Activated CD4-positive, alpha-beta T cell treated with anti-CD3 and anti-CD28 coated beads for 36 hours (primary cell): ENCODE results near the gene SCGN. TPM values are rescaled to one million over a fixed set of nuclear protein-coding genes. Genes with fewer than 3 reads are reported as not detected.

Source experiments
- ATAC-seq: fragments of 200-7000 bp; cut with Tn5 transposase; one replicate; pipeline ENCODE4 v1.10.0; 2021; ENCODE audit warnings: mild to moderate bottlenecking, moderate library complexity
- CTCF ChIA-PET: fragments of 350-600 bp; sonication (Branson Sonifier 250); formaldehyde crosslinking; loops from one replicate; lab custom pipeline; 2021; ENCODE audit warnings: antibody characterized with exemption; lab: Charles Lee
- POLR2A ChIA-PET: fragments of 350-600 bp; sonication (Branson Sonifier 250); formaldehyde crosslinking; loops from one replicate; lab custom pipeline; 2021; ENCODE audit warnings: antibody characterized with exemption, inconsistent platforms; lab: Charles Lee
- DNase-seq: peaks from one replicate; pipeline ENCODE4 v3.0.0-alpha.2; 2020
- H3K27ac Mint-ChIP-seq: one replicate; pipeline ENCODE4 v1.8.0; 2021; ENCODE audit warnings: mixed read lengths
- H3K27me3 Mint-ChIP-seq: one replicate; pipeline ENCODE4 v1.8.0; 2021; ENCODE audit warnings: mixed read lengths
- H3K36me3 Mint-ChIP-seq: one replicate; pipeline ENCODE4 v1.8.0; 2021; ENCODE audit warnings: low read depth, mixed read lengths
- H3K4me1 Mint-ChIP-seq: one replicate; pipeline ENCODE4 v1.8.0; 2021; ENCODE audit warnings: mixed read lengths
- H3K4me3 Mint-ChIP-seq: one replicate; pipeline ENCODE4 v1.8.0; 2021; ENCODE audit warnings: mild to moderate bottlenecking, moderate library complexity, mixed read lengths
- H3K9me3 Mint-ChIP-seq: one replicate; pipeline ENCODE4 v1.8.0; 2021; ENCODE audit warnings: low read depth, mixed read lengths
- intact Hi-C, 2 experiments: fragments of 100-400 bp; cut with DNase I in 1 of 2; cut with micrococcal nuclease in 1 of 2; formaldehyde crosslinking; loops; one replicate each; pipeline versions ENCODE4 v1.14.2 to v1.15.1; 2022 to 2024; cut with DNase I, micrococcal nuclease
- total RNA-seq, 2 experiments: library from RNA; stranded (reverse); gene quantifications; one replicate each; pipeline ENCODE4 v1.2.3, GENCODE V29; 2021

Gene SCGN
- total RNA-seq, 2 experiments from 2014 or later, result not detected

GRCh38 chr6:25640891-25641290 lies 11.1 kb upstream of the SCGN start:
- Mint-ChIP-seq H3K27me3 (peaks cover 38% of the 10 kb centered on the region), H3K27ac (no peak overlapping the region), H3K4me3 (no peak overlapping the region), H3K36me3 (no peaks in the 10 kb centered on the region), H3K4me1 (no peaks in the 10 kb centered on the region), H3K9me3 (no peaks in the 10 kb centered on the region)
- intact Hi-C loops, result no loop called here
- no peak for DNase-seq
- POLR2A ChIA-PET, result no interaction called here
- no peak for ATAC-seq
- CTCF ChIA-PET, result interaction anchor here (0.8 kb wide), 1 partner anchor 81 kb away, joined by 3 read pairs; no protein-coding TSS in a partner anchor

DNA sequence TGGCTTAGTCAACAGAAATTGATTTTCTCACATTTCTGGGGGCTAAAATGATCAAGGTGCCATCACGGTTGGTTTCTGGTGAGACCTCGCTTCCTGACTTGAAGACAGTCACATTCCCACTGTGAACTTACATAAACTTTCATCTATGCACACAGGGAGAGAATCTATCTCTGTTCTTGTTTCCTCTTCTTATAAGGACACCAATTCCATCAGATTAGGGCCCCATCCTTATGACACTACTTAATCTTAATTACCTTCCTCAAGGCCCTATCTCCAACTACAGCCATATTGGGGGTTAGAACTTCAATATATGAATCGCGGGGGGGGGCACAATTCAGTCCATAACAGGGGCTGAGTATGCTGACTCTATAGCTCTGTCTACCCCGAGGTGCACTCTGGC lies 10.6 kb upstream of the SCGN start:
- ATAC-seq (no peak), DNase-seq (no peak)
- POLR2A ChIA-PET, result no interaction called here
- H3K4me1 Mint-ChIP-seq, result no peaks in the 10 kb centered on the region
- peaks cover 39% of the 10 kb centered on the region for H3K27me3 Mint-ChIP-seq
- no peaks in the 10 kb centered on the region for H3K9me3 Mint-ChIP-seq
- H3K4me3 Mint-ChIP-seq, result no peak overlapping the region
- intact Hi-C loops, result no loop called here
- CTCF ChIA-PET, result interaction anchor here (1.0 kb wide), 1 partner anchor 11 kb away, joined by 6 read pairs; no protein-coding TSS in a partner anchor
- H3K27ac Mint-ChIP-seq, result no peak overlapping the region
- H3K36me3 Mint-ChIP-seq, result no peaks in the 10 kb centered on the region

- ChIA-PET CTCF (interaction anchor here (1.0 kb wide), 1 partner anchor 11 kb away, joined by 6 read pairs; no protein-coding TSS in a partner anchor), POLR2A (no interaction called here)
- intact Hi-C loops, result no loop called here
- ATAC-seq, result no peak
- no peaks in the 10 kb centered on the region for H3K4me1 Mint-ChIP-seq
- DNase-seq, result no peak
- peaks cover 39% of the 10 kb centered on the region for H3K27me3 Mint-ChIP-seq
- H3K36me3 Mint-ChIP-seq, result no peaks in the 10 kb centered on the region
- no peaks in the 10 kb centered on the region for H3K9me3 Mint-ChIP-seq
- no peak overlapping the region for H3K4me3 Mint-ChIP-seq
- H3K27ac Mint-ChIP-seq, result no peak overlapping the region
These were observed 9.9 kb upstream of the SCGN start for GRCh38 chr6:25641940-25642666.

GRCh38 chr6:25642667-25643328 lies 9.2 kb upstream of the SCGN start:
- Mint-ChIP-seq H3K36me3 (no peaks in the 10 kb centered on the region), H3K4me1 (no peaks in the 10 kb centered on the region), H3K27ac (no peak overlapping the region), H3K9me3 (no peaks in the 10 kb centered on the region), H3K27me3 (peaks cover 36% of the 10 kb centered on the region), H3K4me3 (no peak overlapping the region)
- ChIA-PET CTCF (no interaction called here), POLR2A (no interaction called here)
- ATAC-seq, result no peak
- intact Hi-C loops, result no loop called here
- DNase-seq, result no peak

DNA sequence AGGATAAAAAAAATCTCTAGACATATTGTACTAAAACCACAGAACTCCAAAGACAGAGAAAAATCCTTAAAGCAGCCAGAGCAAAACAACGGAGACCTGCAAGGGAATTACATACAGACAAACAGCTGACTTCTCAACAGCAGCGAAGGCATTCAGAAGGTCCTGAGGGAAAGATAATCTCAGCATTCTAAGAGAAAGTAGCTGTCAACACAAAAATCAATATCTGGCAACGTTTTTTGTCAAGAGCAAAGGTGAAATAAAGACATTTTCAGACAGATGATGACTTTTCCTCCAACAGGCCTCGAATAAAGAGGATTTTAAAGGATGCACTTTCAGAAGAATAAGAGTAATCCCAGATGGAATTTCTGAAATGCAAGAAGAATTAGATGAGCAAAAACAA lies 6.1 kb upstream of the SCGN start:
- ATAC-seq, result no peak
- DNase-seq, result no peak
- H3K4me3 Mint-ChIP-seq, result no peak overlapping the region
- ChIA-PET CTCF (no interaction called here), POLR2A (no interaction called here)
- H3K27ac Mint-ChIP-seq, result no peak overlapping the region
- peaks cover 51% of the 10 kb centered on the region for H3K27me3 Mint-ChIP-seq
- H3K9me3 Mint-ChIP-seq, result no peaks in the 10 kb centered on the region
- H3K36me3 Mint-ChIP-seq, result no peaks in the 10 kb centered on the region
- intact Hi-C loops, result no loop called here
- no peaks in the 10 kb centered on the region for H3K4me1 Mint-ChIP-seq

DNA sequence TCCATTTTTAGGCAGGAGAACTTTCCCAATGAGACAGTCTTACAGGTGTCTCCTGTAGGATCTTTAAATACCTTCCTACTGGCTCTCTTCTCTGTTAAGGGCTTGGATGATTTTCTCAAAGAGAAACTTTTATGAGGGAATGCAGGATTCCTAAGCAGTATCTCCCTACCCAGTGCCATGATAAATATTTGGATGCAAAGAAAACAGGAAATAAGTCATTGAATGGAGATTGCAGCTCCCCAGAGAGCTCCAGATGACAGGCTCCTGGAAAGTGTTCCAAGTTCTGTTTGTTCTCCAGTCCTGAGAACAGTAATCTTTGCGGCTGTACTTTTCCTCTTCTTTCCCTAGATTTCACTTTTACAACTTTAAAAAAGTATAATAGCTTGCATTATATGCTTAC lies 2.4 kb upstream of the SCGN start:
- Mint-ChIP-seq H3K9me3 (no peaks in the 10 kb centered on the region), H3K36me3 (no peaks in the 10 kb centered on the region), H3K4me1 (peaks cover 3% of the 10 kb centered on the region), H3K4me3 (no peak overlapping the region), H3K27ac (no peak overlapping the region), H3K27me3 (peaks cover 52% of the 10 kb centered on the region)
- intact Hi-C loops, result no loop called here
- POLR2A ChIA-PET, result no interaction called here
- CTCF ChIA-PET, result interaction anchor here (1.0 kb wide), 1 partner anchor 10 kb away, joined by 3 read pairs; no protein-coding TSS in a partner anchor
- ATAC-seq (no peak), DNase-seq (no peak)

GRCh38 chr6:25655723-25656122 lies 3.7 kb downstream of the SCGN start:
- no peak for DNase-seq
- Mint-ChIP-seq H3K36me3 (no peaks in the 10 kb centered on the region), H3K27ac (no peak overlapping the region), H3K9me3 (no peaks in the 10 kb centered on the region), H3K4me3 (no peak overlapping the region), H3K27me3 (peaks cover 43% of the 10 kb centered on the region), H3K4me1 (peaks cover 6% of the 10 kb centered on the region)
- POLR2A ChIA-PET, result no interaction called here
- intact Hi-C loops, result no loop called here
- CTCF ChIA-PET, result no interaction called here
- no peak for ATAC-seq

- ATAC-seq (no peak), DNase-seq (no peak)
- H3K4me3 Mint-ChIP-seq, result no peak overlapping the region
- ChIA-PET POLR2A (no interaction called here), CTCF (interaction anchor here (0.7 to 0.8 kb wide), 2 partner anchors 175 to 339 kb away, joined by 3 read pairs; no protein-coding TSS in a partner anchor)
- no peaks in the 10 kb centered on the region for H3K36me3 Mint-ChIP-seq
- no peaks in the 10 kb centered on the region for H3K9me3 Mint-ChIP-seq
- peaks cover 3% of the 10 kb centered on the region for H3K4me1 Mint-ChIP-seq
- intact Hi-C loops, result no loop called here
- H3K27me3 Mint-ChIP-seq, result peaks cover 31% of the 10 kb centered on the region
- no peak overlapping the region for H3K27ac Mint-ChIP-seq
These were observed 7.8 kb downstream of the SCGN start for GRCh38 chr6:25659633-25660368.

DNA sequence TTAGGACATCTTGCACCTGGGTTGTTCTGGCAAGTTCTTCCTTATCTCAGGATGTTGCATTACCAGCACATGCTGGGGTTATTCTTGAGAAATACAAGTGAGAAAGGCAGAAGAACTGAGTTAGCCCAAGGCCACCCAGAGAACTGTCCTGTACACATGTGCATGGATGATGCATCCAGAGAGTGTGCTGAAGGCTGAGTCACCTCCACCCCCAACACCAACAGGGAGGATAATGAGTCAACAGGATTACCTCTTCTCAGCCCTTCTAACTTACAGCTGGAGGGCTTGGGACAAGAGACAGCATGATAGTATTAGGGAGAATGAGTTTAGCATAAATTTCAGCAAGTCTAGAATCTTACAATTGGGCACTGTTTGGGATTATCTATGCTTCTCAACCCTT lies 8.5 kb downstream of the SCGN start:
- Mint-ChIP-seq H3K4me1 (peaks cover 3% of the 10 kb centered on the region), H3K27me3 (peaks cover 28% of the 10 kb centered on the region), H3K36me3 (no peaks in the 10 kb centered on the region), H3K27ac (no peak overlapping the region), H3K4me3 (no peak overlapping the region), H3K9me3 (no peaks in the 10 kb centered on the region)
- ChIA-PET POLR2A (no interaction called here), CTCF (interaction anchor here (0.7 kb wide), 1 partner anchor 338 kb away, joined by 3 read pairs; no protein-coding TSS in a partner anchor)
- peak; percentile 100 for ATAC-seq
- peak; percentile 63 for DNase-seq
- intact Hi-C loops, result no loop called here

DNA sequence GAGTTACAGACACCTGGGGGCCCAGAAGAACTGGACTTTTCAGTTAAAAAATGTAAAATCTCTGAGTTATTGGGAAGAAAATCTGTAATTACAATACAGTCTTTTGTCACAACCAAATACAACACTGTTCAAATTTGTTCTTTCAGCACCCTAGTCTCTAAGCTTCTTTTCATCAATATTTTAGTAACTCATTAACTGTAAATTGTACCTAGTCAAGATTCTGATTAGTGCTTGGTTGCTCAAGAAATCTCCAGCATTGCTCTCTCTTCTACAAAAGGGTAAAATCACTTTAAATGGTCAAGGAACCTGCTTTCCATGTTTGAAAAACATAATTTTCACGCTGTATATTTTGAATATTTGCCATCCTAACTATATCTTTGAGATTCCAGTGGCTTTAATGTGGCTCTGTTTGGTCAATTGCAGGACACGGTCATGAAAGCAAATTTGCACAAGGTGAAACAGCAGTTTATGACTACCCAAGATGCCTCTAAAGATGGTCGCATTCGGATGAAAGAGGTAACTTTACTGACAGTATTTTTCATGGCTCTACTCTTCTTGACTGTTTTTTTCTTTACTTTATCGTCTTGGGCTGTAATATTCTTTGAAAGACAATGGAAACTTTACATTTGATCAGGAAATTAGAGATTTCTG lies 9.2 kb downstream of the SCGN start:
- Mint-ChIP-seq H3K4me1 (peaks cover 3% of the 10 kb centered on the region), H3K36me3 (no peaks in the 10 kb centered on the region), H3K4me3 (no peak overlapping the region), H3K27me3 (peaks cover 28% of the 10 kb centered on the region), H3K27ac (no peak overlapping the region), H3K9me3 (no peaks in the 10 kb centered on the region)
- DNase-seq (no peak), ATAC-seq (no peak)
- POLR2A ChIA-PET, result no interaction called here
- CTCF ChIA-PET, result no interaction called here
- intact Hi-C loops, result no loop called here

DNA sequence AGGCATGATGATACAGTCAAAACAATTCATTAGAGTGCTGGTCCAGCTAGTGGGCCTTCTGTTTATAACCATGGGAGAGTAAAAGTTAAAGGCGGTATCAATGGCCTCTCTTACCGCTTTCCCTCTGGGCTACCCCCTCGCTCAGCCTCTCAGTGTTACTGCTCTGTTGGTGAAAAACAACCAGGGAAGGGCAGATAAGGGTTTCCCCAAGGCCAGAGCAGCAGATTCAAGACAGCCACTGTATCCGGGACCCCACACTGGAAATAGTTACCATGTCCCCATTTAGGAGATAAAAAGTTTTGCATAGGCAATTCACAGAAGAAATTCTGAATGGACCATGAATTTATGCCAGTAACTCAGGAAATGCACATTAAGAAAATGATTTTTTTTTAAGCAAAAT lies 13.4 kb downstream of the SCGN start:
- Mint-ChIP-seq H3K27ac (no peak overlapping the region), H3K9me3 (no peaks in the 10 kb centered on the region), H3K27me3 (peaks cover 22% of the 10 kb centered on the region), H3K36me3 (no peaks in the 10 kb centered on the region), H3K4me3 (no peak overlapping the region), H3K4me1 (peaks cover under 1% of the 10 kb centered on the region)
- POLR2A ChIA-PET, result no interaction called here
- CTCF ChIA-PET, result no interaction called here
- DNase-seq (no peak), ATAC-seq (no peak)
- intact Hi-C loops, result no loop called here
